ENCODE measurements around the gene AP1M1.
A peak's percentile ranks its signal among the peaks of the same experiment; 100 is the strongest.

The AP1M1 gene

GRCh38 chr19:16184665-16185122, 13.0 kb upstream of the AP1M1 start:
- H3K36me3 ChIP-seq (ENCODE audit: control insufficient read depth in 2 of 2, insufficient read depth in 2 of 2, low read length in 2 of 2), result peaks cover 11 to 19% of the 10 kb centered on the region in 2 donors
- H3K9ac ChIP-seq (ENCODE audit: low read depth in 1 of 2, low read length in 2 of 2), result peak overlapping the region in 1 of 2 donors; percentile 97
- H3K27ac ChIP-seq (ENCODE audit: low read depth in 2 of 2, low read length in 2 of 2), result peak overlapping the region; percentile 29 to 83
- H3K27me3 ChIP-seq (ENCODE audit: control insufficient read depth in 2 of 2, insufficient read depth in 2 of 2, low read length in 2 of 2), result no peaks in the 10 kb centered on the region
- H3K4me3 ChIP-seq (ENCODE audit: low read length in 2 of 2), result peak overlapping the region; percentile 97 to 100
- H3K9me3 ChIP-seq (ENCODE audit: control insufficient read depth in 2 of 2, low read length in 2 of 2), result no peaks in the 10 kb centered on the region
- peaks cover 4 to 13% of the 10 kb centered on the region in 2 donors for H3K4me1 ChIP-seq (ENCODE audit: control insufficient read depth in 2 of 2, insufficient read depth in 2 of 2, low read length in 2 of 2)

GRCh38 chr19:16185123-16185767, 12.5 kb upstream of the AP1M1 start, which contains the start of gene FAM32A:
TSS of gene FAM32A (plus strand) at chr19:16185410. CDS start at chr19:16185443, 33 bp downstream.
- peak within 1 kb of the TSS; percentile 97 to 100 for H3K4me3 ChIP-seq (ENCODE audit: low read length in 2 of 2)
- H3K27ac ChIP-seq (ENCODE audit: low read depth in 2 of 2, low read length in 2 of 2), result peak within 1 kb of the TSS; percentile 82 to 83
- peaks cover 4 to 13% of the 10 kb centered on the region in 2 donors for H3K4me1 ChIP-seq (ENCODE audit: control insufficient read depth in 2 of 2, insufficient read depth in 2 of 2, low read length in 2 of 2)
- no peaks in the 10 kb centered on the region for H3K9me3 ChIP-seq (ENCODE audit: control insufficient read depth in 2 of 2, low read length in 2 of 2)
- peak within 1 kb of the TSS; percentile 91 to 97 for H3K9ac ChIP-seq (ENCODE audit: low read depth in 1 of 2, low read length in 2 of 2)
- peaks cover 17 to 24% of the 10 kb centered on the region in 2 donors for H3K36me3 ChIP-seq (ENCODE audit: control insufficient read depth in 2 of 2, insufficient read depth in 2 of 2, low read length in 2 of 2)
- no peaks in the 10 kb centered on the region for H3K27me3 ChIP-seq (ENCODE audit: control insufficient read depth in 2 of 2, insufficient read depth in 2 of 2, low read length in 2 of 2)

- Histone ChIP-seq H3K4me3 (ENCODE audit: low read length in 2 of 2) (peak overlapping the region; percentile 97 to 100), H3K36me3 (ENCODE audit: control insufficient read depth in 2 of 2, insufficient read depth in 2 of 2, low read length in 2 of 2) (peaks cover 22 to 29% of the 10 kb centered on the region in 2 donors), H3K27me3 (ENCODE audit: control insufficient read depth in 2 of 2, insufficient read depth in 2 of 2, low read length in 2 of 2) (no peaks in the 10 kb centered on the region), H3K9ac (ENCODE audit: low read depth in 1 of 2, low read length in 2 of 2) (peak overlapping the region; percentile 91 to 97), H3K9me3 (ENCODE audit: control insufficient read depth in 2 of 2, low read length in 2 of 2) (no peaks in the 10 kb centered on the region), H3K4me1 (ENCODE audit: control insufficient read depth in 2 of 2, insufficient read depth in 2 of 2, low read length in 2 of 2) (peaks cover 4 to 13% of the 10 kb centered on the region in 2 donors), H3K27ac (ENCODE audit: low read depth in 2 of 2, low read length in 2 of 2) (peak overlapping the region; percentile 82 to 83)
Observed at GRCh38 chr19:16185768-16186123, 12.0 kb upstream of the AP1M1 start.

GRCh38 chr19:16188521-16188920, 9.2 kb upstream of the AP1M1 start:
- Histone ChIP-seq H3K36me3 (ENCODE audit: control insufficient read depth in 2 of 2, insufficient read depth in 2 of 2, low read length in 2 of 2) (peaks cover 36 to 45% of the 10 kb centered on the region in 2 donors), H3K27me3 (ENCODE audit: control insufficient read depth in 2 of 2, insufficient read depth in 2 of 2, low read length in 2 of 2) (no peaks in the 10 kb centered on the region), H3K4me3 (ENCODE audit: low read length in 2 of 2) (no peak overlapping the region), H3K4me1 (ENCODE audit: control insufficient read depth in 2 of 2, insufficient read depth in 2 of 2, low read length in 2 of 2) (peaks cover 4 to 13% of the 10 kb centered on the region in 2 donors), H3K9me3 (ENCODE audit: control insufficient read depth in 2 of 2, low read length in 2 of 2) (no peaks in the 10 kb centered on the region), H3K9ac (ENCODE audit: low read depth in 1 of 2, low read length in 2 of 2) (no peak overlapping the region), H3K27ac (ENCODE audit: low read depth in 2 of 2, low read length in 2 of 2) (no peak overlapping the region)

GRCh38 chr19:16190198-16190597, 7.5 kb upstream of the AP1M1 start:
- Histone ChIP-seq H3K9ac (ENCODE audit: low read depth in 1 of 2, low read length in 2 of 2) (no peak overlapping the region), H3K27ac (ENCODE audit: low read depth in 2 of 2, low read length in 2 of 2) (no peak overlapping the region), H3K4me1 (ENCODE audit: control insufficient read depth in 2 of 2, insufficient read depth in 2 of 2, low read length in 2 of 2) (peaks cover 4 to 13% of the 10 kb centered on the region in 2 donors), H3K9me3 (ENCODE audit: control insufficient read depth in 2 of 2, low read length in 2 of 2) (no peaks in the 10 kb centered on the region), H3K4me3 (ENCODE audit: low read length in 2 of 2) (no peak overlapping the region), H3K27me3 (ENCODE audit: control insufficient read depth in 2 of 2, insufficient read depth in 2 of 2, low read length in 2 of 2) (no peaks in the 10 kb centered on the region), H3K36me3 (ENCODE audit: control insufficient read depth in 2 of 2, insufficient read depth in 2 of 2, low read length in 2 of 2) (peaks cover 36 to 45% of the 10 kb centered on the region in 2 donors)

GRCh38 chr19:16190736-16191135, 7.0 kb upstream of the AP1M1 start:
- peaks cover 36 to 45% of the 10 kb centered on the region in 2 donors for H3K36me3 ChIP-seq (ENCODE audit: control insufficient read depth in 2 of 2, insufficient read depth in 2 of 2, low read length in 2 of 2)

GRCh38 chr19:16191216-16191908, 6.3 kb upstream of the AP1M1 start:
- H3K4me3 ChIP-seq (ENCODE audit: low read length in 2 of 2), result no peak overlapping the region
- no peak overlapping the region for H3K27ac ChIP-seq (ENCODE audit: low read depth in 2 of 2, low read length in 2 of 2)
- peaks cover 36 to 45% of the 10 kb centered on the region in 2 donors for H3K36me3 ChIP-seq (ENCODE audit: control insufficient read depth in 2 of 2, insufficient read depth in 2 of 2, low read length in 2 of 2)
- peaks cover 5 to 6% of the 10 kb centered on the region in 2 donors for H3K4me1 ChIP-seq (ENCODE audit: control insufficient read depth in 2 of 2, insufficient read depth in 2 of 2, low read length in 2 of 2)
- H3K9me3 ChIP-seq (ENCODE audit: control insufficient read depth in 2 of 2, low read length in 2 of 2), result no peaks in the 10 kb centered on the region
- H3K27me3 ChIP-seq (ENCODE audit: control insufficient read depth in 2 of 2, insufficient read depth in 2 of 2, low read length in 2 of 2), result no peaks in the 10 kb centered on the region
- no peak overlapping the region for H3K9ac ChIP-seq (ENCODE audit: low read depth in 1 of 2, low read length in 2 of 2)

More at GRCh38 chr19:16190736-16191135, 7.0 kb upstream of the AP1M1 start:
- Histone ChIP-seq H3K27ac (ENCODE audit: low read depth in 2 of 2, low read length in 2 of 2) (no peak overlapping the region), H3K9me3 (ENCODE audit: control insufficient read depth in 2 of 2, low read length in 2 of 2) (no peaks in the 10 kb centered on the region), H3K27me3 (ENCODE audit: control insufficient read depth in 2 of 2, insufficient read depth in 2 of 2, low read length in 2 of 2) (no peaks in the 10 kb centered on the region), H3K9ac (ENCODE audit: low read depth in 1 of 2, low read length in 2 of 2) (no peak overlapping the region), H3K4me1 (ENCODE audit: control insufficient read depth in 2 of 2, insufficient read depth in 2 of 2, low read length in 2 of 2) (peaks cover 5 to 12% of the 10 kb centered on the region in 2 donors), H3K4me3 (ENCODE audit: low read length in 2 of 2) (no peak overlapping the region)

- peaks cover 29 to 35% of the 10 kb centered on the region in 2 donors for H3K36me3 ChIP-seq (ENCODE audit: control insufficient read depth in 2 of 2, insufficient read depth in 2 of 2, low read length in 2 of 2)
- no peak overlapping the region for H3K27ac ChIP-seq (ENCODE audit: low read depth in 2 of 2, low read length in 2 of 2)
- no peaks in the 10 kb centered on the region for H3K9me3 ChIP-seq (ENCODE audit: control insufficient read depth in 2 of 2, low read length in 2 of 2)
- H3K9ac ChIP-seq (ENCODE audit: low read depth in 1 of 2, low read length in 2 of 2), result no peak overlapping the region
- H3K27me3 ChIP-seq (ENCODE audit: control insufficient read depth in 2 of 2, insufficient read depth in 2 of 2, low read length in 2 of 2), result no peaks in the 10 kb centered on the region
- no peak overlapping the region for H3K4me3 ChIP-seq (ENCODE audit: low read length in 2 of 2)
- peaks cover 16 to 21% of the 10 kb centered on the region in 2 donors for H3K4me1 ChIP-seq (ENCODE audit: control insufficient read depth in 2 of 2, insufficient read depth in 2 of 2, low read length in 2 of 2)
Observed at GRCh38 chr19:16193466-16193865, 4.2 kb upstream of the AP1M1 start.

- H3K9me3 ChIP-seq (ENCODE audit: control insufficient read depth in 2 of 2, low read length in 2 of 2), result no peaks in the 10 kb centered on the region
- H3K27me3 ChIP-seq (ENCODE audit: control insufficient read depth in 2 of 2, insufficient read depth in 2 of 2, low read length in 2 of 2), result no peaks in the 10 kb centered on the region
- H3K4me3 ChIP-seq (ENCODE audit: low read length in 2 of 2), result peak overlapping the region; percentile 93 to 95
- peaks cover 1 to 5% of the 10 kb centered on the region in 2 donors for H3K36me3 ChIP-seq (ENCODE audit: control insufficient read depth in 2 of 2, insufficient read depth in 2 of 2, low read length in 2 of 2)
- peak overlapping the region; percentile 92 to 97 for H3K27ac ChIP-seq (ENCODE audit: low read depth in 2 of 2, low read length in 2 of 2)
- peak overlapping the region; percentile 81 to 88 for H3K9ac ChIP-seq (ENCODE audit: low read depth in 1 of 2, low read length in 2 of 2)
- H3K4me1 ChIP-seq (ENCODE audit: control insufficient read depth in 2 of 2, insufficient read depth in 2 of 2, low read length in 2 of 2), result peaks cover 21 to 26% of the 10 kb centered on the region in 2 donors
Observed at GRCh38 chr19:16197188-16197621, 506 bp upstream of the AP1M1 start.

GRCh38 chr19:16198370-16198651, 600 bp downstream of the AP1M1 start:
- H3K9me3 ChIP-seq (ENCODE audit: control insufficient read depth in 2 of 2, low read length in 2 of 2), result no peaks in the 10 kb centered on the region
- H3K27ac ChIP-seq (ENCODE audit: low read depth in 2 of 2, low read length in 2 of 2), result peak overlapping the region; percentile 92 to 97

More at GRCh38 chr19:16198370-16198651, 600 bp downstream of the AP1M1 start:
- Histone ChIP-seq H3K4me1 (ENCODE audit: control insufficient read depth in 2 of 2, insufficient read depth in 2 of 2, low read length in 2 of 2) (peaks cover 21 to 26% of the 10 kb centered on the region in 2 donors), H3K4me3 (ENCODE audit: low read length in 2 of 2) (peak overlapping the region; percentile 93 to 95), H3K9ac (ENCODE audit: low read depth in 1 of 2, low read length in 2 of 2) (peak overlapping the region; percentile 81 to 88), H3K27me3 (ENCODE audit: control insufficient read depth in 2 of 2, insufficient read depth in 2 of 2, low read length in 2 of 2) (no peaks in the 10 kb centered on the region), H3K36me3 (ENCODE audit: control insufficient read depth in 2 of 2, insufficient read depth in 2 of 2, low read length in 2 of 2) (peaks cover 0 to 11% of the 10 kb centered on the region in 2 donors)
